Stomach (tissue), 9 donors: ENCODE data around the gene GNAI3. TPM values are rescaled to one million over a fixed set of nuclear protein-coding genes. Genes with fewer than 3 reads are reported as not detected.

Source experiments
- DNase-seq, 2 donors: peaks; one replicate each; pipeline versions ENCODE4 v3.0.0 to v3.0.0-alpha.2; 2013 to 2019
- H3K27ac ChIP-seq, 5 donors: fragments of 200-600 bp in 4 of 5; sonication (generic) in 4 of 5; one replicate each; pipeline ENCODE4 v1.5.1; 2013 to 2019; ENCODE audit warnings: mild to moderate bottlenecking in 1 of 5, moderate library complexity in 1 of 5
- H3K27me3 ChIP-seq, 3 donors: fragments of 200-600 bp; sonication (generic); one replicate each; pipeline ENCODE4 v1.5.1; 2017 to 2019; ENCODE audit warnings: mixed run types in 1 of 3
- H3K36me3 ChIP-seq, 4 donors: fragments of 200-600 bp; sonication (generic); 1 replicate in 3 of 4; 2 replicates in 1 of 4; pipeline ENCODE4 v1.5.1; 2016 to 2019
- H3K4me1 ChIP-seq, 4 donors: fragments of 200-600 bp; sonication (generic); one replicate each; pipeline ENCODE4 v1.5.1; 2016 to 2019
- H3K4me3 ChIP-seq, 4 donors: fragments of 200-600 bp; sonication (generic) in 3 of 4; one replicate each; pipeline ENCODE4 v1.5.1; 2016 to 2019; ENCODE audit warnings: mild to moderate bottlenecking in 1 of 4
- H3K9me3 ChIP-seq, 4 donors: fragments of 200-600 bp; sonication (generic); one replicate each; pipeline ENCODE4 v1.5.1; 2016 to 2019
- CTCF ChIP-seq, 7 experiments: fragments of 450-650 bp in 4 of 7; fragments of 200-600 bp in 3 of 7; sonication (generic) in 3 of 7; IDR thresholded peaks; one replicate each; pipeline ENCODE4 v1.5.1; 2016 to 2019; ENCODE audit warnings: antibody characterized with exemption in 7 of 7, control low read depth in 2 of 7, mild to moderate bottlenecking in 1 of 7
- EP300 ChIP-seq: sonication (generic); formaldehyde crosslinking; IDR thresholded peaks from one replicate; pipeline ENCODE4 v1.6.1; 2017; ENCODE audit warnings: antibody characterized with exemption
- POLR2A ChIP-seq, 4 donors: fragments of 450-650 bp; IDR thresholded peaks; one replicate each; pipeline ENCODE4 v1.6.1; 2016; ENCODE audit warnings: antibody characterized with exemption in 4 of 4, control low read depth in 2 of 4, mild to moderate bottlenecking in 1 of 4, moderate library complexity in 1 of 4
- POLR2AphosphoS5 ChIP-seq, 3 donors: sonication (generic); formaldehyde crosslinking; IDR thresholded peaks; one replicate each; pipeline ENCODE4 v1.6.1; 2016; ENCODE audit warnings: antibody characterized with exemption in 3 of 3
- WGBS, 5 donors: extraction: QIAGEN DNeasy Blood & Tissue Kit in 3 of 5; methylation state at CpG; one replicate each; pipeline versions ENCODE4 v1.1.5 to v1.1.7; 2013 to 2018; 5-methylcytosine and 5-hydroxymethylcytosine counted together
- intact Hi-C: fragments of 100-400 bp; cut with DNase I; formaldehyde crosslinking; loops from one replicate; pipeline ENCODE4 v1.15.1; 2023; ENCODE audit warnings: low total_unique reads
- polyA plus RNA-seq, 3 donors: library from polyadenylated mRNA; stranded (reverse); fragments of 200-250 nt; gene quantifications; one replicate each; pipeline ENCODE4 v1.2.3, GENCODE V29; 2013
- total RNA-seq, 5 donors: library from RNA; depleted of rRNA; stranded (reverse); fragments of >200 nt; gene quantifications; one replicate each; pipeline versions ENCODE4 v1.1.0 to v1.2.3, GENCODE V29; 2014 to 2016
- donor health status: healthy with polysubstance abuse.
- donor health status: Bipolar disorder and iron deficiency.
- donor health status: healthy.

The GNAI3 gene
- total and polyA plus RNA-seq, 8 donors: 0.58 to 12.7 (median 3.1) TPM

- no peak for DNase-seq
- WGBS, 5 donors: 78 to 91% (median 81%) methylated on average over 8 to 9 of the region's 9 CpGs
- no peak overlapping the region for H3K27ac ChIP-seq
- no peaks in the 10 kb centered on the region for H3K27me3 ChIP-seq
- H3K4me1 ChIP-seq: peaks cover 0 to 20% (median 16%) of the 10 kb centered on the region in 4 donors
- TF ChIP-seq POLR2AphosphoS5 (IDR thresholded peaks at IDR 0.05) (no peak), POLR2A (IDR thresholded peaks at IDR 0.05) (no peak), CTCF (IDR thresholded peaks at IDR 0.05) (no peak), EP300 (no peak)
- H3K9me3 ChIP-seq: no peaks in the 10 kb centered on the region
- H3K4me3 ChIP-seq: no peak overlapping the region
- intact Hi-C loops: no loop called here
- H3K36me3 ChIP-seq: no peaks in the 10 kb centered on the region
Observed at GRCh38 chr1:109527846-109528695, 20.3 kb upstream of the GNAI3 start.

- no peak for DNase-seq
- no peaks in the 10 kb centered on the region for H3K36me3 ChIP-seq
- 65 to 95% (median 81%) methylated on average over 3 of the region's 3 CpGs for WGBS, 5 donors
- no peaks in the 10 kb centered on the region for H3K9me3 ChIP-seq
- H3K27ac ChIP-seq: no peak overlapping the region
- TF ChIP-seq POLR2AphosphoS5 (IDR thresholded peaks at IDR 0.05) (no peak), EP300 (no peak), CTCF (IDR thresholded peaks at IDR 0.05) (no peak), POLR2A (IDR thresholded peaks at IDR 0.05) (no peak)
- intact Hi-C loops: no loop called here
- H3K27me3 ChIP-seq: no peaks in the 10 kb centered on the region
- no peak overlapping the region for H3K4me3 ChIP-seq
- H3K4me1 ChIP-seq: peaks cover 0 to 21% (median 16%) of the 10 kb centered on the region in 4 donors
Observed at GRCh38 chr1:109528712-109529111, 19.7 kb upstream of the GNAI3 start.

- Histone ChIP-seq H3K27me3 (no peaks in the 10 kb centered on the region), H3K36me3 (no peaks in the 10 kb centered on the region), H3K4me1 (peaks cover 0 to 21% (median 16%) of the 10 kb centered on the region in 4 donors), H3K4me3 (no peak overlapping the region), H3K27ac (no peak overlapping the region), H3K9me3 (no peaks in the 10 kb centered on the region)
- TF ChIP-seq POLR2A (IDR thresholded peaks at IDR 0.05) (no peak), EP300 (no peak), POLR2AphosphoS5 (IDR thresholded peaks at IDR 0.05) (no peak), CTCF (IDR thresholded peaks at IDR 0.05) (no peak)
- no peak for DNase-seq
- intact Hi-C loops: loop anchor here (5.0 kb wide), 1 partner anchor 38 kb away; the partner anchor contains the start of gene CYB561D1
- WGBS, 5 donors: 66 to 78% (median 74%) methylated on average over 7 to 8 of the region's 8 CpGs
Observed at GRCh38 chr1:109529881-109530456, 18.4 kb upstream of the GNAI3 start.

- no peak overlapping the region for H3K4me3 ChIP-seq
- TF ChIP-seq EP300: no peak
- TF ChIP-seq POLR2A (IDR thresholded peaks at IDR 0.05): no peak
- TF ChIP-seq CTCF (IDR thresholded peaks at IDR 0.05): no peak
- TF ChIP-seq POLR2AphosphoS5 (IDR thresholded peaks at IDR 0.05): no peak
- peak in 1 of 2 donors; percentile 71 for DNase-seq
- peaks cover 0 to 21% (median 17%) of the 10 kb centered on the region in 4 donors for H3K4me1 ChIP-seq
- no peaks in the 10 kb centered on the region for H3K27me3 ChIP-seq
- no peak overlapping the region for H3K27ac ChIP-seq
- WGBS, 5 donors: 73 to 82% (median 77%) methylated on average over 8 to 13 of the region's 13 CpGs
- no peaks in the 10 kb centered on the region for H3K36me3 ChIP-seq
- no peaks in the 10 kb centered on the region for H3K9me3 ChIP-seq
- intact Hi-C loops: loop anchor here (5.0 kb wide), 1 partner anchor 38 kb away; the partner anchor contains the start of gene CYB561D1
Observed at GRCh38 chr1:109530457-109531087, 17.8 kb upstream of the GNAI3 start.
